Ramos (cell line): ENCODE data around the gene UBR3.
"Not testable (repeated sequence)": the region's sequence is repeated elsewhere in the genome, so short reads cannot be mapped to it uniquely, and the experiment has no call there.

ENCODE experiments used
- in situ Hi-C: fragments of 300-500 bp; cut with MboI; formaldehyde crosslinking; loops from one replicate; pipeline ENCODE4 v1.14.3; 2022; ENCODE audit warnings: low sequenced_read_pairs; ENCODE audit not compliant: unreplicated experiment

The UBR3 gene, protein sequence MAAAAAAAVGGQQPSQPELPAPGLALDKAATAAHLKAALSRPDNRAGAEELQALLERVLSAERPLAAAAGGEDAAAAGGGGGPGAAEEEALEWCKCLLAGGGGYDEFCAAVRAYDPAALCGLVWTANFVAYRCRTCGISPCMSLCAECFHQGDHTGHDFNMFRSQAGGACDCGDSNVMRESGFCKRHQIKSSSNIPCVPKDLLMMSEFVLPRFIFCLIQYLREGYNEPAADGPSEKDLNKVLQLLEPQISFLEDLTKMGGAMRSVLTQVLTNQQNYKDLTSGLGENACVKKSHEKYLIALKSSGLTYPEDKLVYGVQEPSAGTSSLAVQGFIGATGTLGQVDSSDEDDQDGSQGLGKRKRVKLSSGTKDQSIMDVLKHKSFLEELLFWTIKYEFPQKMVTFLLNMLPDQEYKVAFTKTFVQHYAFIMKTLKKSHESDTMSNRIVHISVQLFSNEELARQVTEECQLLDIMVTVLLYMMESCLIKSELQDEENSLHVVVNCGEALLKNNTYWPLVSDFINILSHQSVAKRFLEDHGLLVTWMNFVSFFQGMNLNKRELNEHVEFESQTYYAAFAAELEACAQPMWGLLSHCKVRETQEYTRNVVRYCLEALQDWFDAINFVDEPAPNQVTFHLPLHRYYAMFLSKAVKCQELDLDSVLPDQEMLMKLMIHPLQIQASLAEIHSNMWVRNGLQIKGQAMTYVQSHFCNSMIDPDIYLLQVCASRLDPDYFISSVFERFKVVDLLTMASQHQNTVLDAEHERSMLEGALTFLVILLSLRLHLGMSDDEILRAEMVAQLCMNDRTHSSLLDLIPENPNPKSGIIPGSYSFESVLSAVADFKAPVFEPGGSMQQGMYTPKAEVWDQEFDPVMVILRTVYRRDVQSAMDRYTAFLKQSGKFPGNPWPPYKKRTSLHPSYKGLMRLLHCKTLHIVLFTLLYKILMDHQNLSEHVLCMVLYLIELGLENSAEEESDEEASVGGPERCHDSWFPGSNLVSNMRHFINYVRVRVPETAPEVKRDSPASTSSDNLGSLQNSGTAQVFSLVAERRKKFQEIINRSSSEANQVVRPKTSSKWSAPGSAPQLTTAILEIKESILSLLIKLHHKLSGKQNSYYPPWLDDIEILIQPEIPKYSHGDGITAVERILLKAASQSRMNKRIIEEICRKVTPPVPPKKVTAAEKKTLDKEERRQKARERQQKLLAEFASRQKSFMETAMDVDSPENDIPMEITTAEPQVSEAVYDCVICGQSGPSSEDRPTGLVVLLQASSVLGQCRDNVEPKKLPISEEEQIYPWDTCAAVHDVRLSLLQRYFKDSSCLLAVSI (N-terminal part only)

DNA sequence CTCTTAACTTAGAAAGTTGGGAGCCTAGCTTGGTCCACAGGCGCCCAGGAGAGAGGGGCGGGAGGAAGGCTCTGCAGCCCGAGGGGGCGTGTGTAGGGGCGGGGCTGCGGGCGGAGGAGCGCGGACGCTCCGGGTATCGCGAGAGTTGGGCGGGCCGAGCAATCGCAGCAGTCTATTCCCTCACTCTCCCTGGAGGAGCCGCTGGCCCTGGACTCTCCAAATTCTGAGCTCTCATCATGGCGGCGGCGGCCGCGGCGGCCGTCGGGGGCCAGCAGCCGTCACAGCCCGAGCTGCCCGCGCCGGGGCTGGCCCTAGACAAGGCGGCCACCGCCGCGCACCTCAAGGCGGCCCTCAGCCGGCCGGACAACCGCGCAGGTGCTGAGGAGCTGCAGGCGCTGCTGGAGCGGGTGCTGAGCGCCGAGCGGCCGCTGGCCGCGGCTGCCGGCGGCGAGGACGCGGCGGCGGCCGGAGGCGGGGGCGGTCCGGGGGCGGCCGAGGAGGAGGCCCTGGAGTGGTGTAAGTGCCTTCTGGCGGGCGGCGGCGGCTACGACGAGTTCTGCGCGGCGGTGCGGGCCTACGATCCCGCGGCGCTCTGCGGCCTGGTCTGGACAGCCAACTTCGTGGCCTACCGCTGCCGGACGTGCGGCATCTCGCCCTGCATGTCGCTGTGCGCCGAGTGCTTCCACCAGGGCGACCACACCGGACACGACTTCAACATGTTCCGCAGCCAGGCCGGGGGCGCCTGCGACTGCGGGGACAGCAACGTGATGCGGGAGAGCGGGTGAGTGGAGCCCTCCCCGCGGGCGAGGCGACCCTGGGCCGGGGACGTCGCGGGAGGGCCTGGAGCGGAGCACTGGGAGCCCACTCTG is at the start of gene UBR3:
UBR3 (plus strand) TSS at position 183 of the 869 bp plus-strand sequence; CDS start at position 237, 54 bp downstream.
- in situ Hi-C loops, result no loop called here

DNA sequence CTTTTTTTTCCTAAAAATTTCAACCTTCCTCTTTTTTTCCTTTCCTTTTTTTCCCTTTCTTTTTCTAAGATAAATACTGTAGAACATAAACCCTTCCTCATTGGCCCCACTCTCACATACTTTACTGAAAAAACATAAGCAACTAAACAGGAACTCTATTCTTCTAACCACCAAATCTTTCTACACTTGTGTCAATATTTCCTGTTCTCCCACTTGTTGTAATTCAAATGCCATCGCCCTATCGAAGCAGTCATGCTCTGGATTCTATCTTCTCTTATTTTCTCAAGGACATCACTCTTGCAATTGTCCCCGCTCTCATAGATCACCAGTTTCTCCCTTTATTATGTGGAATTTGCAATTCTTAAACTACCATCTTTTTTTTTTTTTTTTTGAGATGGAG is 48.8 kb upstream of the UBR3 start:
- in situ Hi-C loops, result no loop called here

DNA sequence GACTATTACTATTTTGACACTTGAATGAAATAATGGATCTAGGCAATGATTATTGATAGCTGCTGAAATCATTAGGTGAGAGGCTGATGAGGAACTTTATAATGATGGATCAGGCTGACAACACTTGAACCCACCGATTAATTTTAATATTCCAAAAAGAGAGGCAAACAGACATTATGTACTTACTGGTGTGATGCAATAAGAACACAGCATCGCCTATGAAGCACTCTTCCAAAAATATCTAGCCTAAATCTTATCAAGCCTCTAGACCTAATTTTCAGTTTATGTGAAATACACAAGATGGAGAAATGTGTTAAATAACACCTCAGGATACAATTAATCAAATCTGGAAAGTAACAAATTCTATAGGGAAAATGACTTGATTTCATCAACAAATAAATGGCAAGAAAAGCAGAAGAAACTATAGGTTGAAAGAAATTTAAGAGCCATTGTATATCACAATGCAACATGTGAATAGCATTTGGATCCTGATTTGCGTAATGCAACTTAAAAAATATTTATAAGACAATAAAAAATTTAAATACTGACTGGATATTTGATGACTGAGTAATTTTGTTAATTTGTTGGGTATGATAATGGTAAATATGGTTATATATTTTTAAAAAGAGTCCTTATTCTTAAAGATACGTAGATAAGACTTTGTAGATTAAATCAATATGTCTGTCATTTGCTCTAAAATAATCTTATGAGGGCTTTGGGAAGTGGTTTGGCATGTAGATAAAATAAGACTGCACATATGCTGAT is 45.8 kb upstream of the UBR3 start:
- in situ Hi-C loops, result no loop called here

DNA sequence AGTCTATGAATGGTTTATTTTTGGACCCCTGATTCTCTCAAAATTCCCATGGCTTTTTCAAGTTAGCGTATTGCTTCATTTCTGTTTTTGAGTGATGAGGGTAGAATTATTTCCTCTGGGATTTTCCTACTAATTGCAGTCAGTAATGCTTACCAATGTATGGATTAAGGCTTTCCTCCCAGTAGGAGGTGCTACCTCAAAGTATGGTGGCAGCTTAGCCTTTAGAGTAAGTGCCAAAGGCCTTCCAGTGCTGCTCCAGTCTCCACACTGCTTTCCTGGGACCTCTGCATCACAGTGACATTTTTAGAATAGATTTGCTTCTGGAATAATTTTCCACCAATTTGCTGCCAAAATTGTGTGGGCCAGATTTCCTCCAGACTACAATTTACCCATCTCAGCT is 44.7 kb upstream of the UBR3 start:
- in situ Hi-C loops, result no loop called here

DNA sequence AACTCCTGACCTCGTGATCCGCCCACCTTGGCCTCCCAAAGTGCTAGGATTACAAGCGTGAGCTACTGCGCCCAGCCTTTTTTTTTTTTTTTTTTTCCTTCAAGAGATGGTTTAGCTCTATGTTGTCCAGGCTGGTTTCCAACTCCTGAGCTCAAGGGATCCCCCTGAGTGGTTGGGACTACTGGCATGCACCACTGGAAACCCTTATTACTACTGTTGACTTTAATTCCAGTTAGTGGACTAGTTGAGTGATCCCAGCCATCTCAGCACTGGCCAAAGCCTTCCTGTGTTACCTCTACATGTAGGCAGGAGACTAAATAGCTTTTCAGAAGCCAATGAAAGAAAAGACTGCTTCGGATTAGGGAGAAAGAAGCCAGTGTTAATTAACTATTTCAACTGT is 36.7 kb upstream of the UBR3 start:
- in situ Hi-C loops, result no loop called here

DNA sequence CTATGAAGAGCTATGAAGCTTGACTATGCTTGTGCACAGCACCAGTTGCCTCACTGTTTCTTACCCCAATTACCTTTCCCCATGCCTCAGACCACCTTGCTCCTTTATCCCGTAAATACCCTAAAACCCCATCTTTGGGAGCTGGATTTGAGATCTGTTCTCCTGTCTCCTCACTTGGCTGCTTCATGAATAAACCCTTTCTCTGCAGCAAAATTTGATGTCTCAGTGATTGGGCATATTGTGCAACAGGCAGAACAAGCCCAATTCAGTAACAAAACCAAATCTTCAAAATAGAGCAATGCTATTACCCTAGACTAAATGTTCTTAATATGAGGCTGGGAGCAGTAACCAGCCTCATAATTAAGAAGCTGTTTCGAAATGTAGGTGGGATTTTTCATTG is 32.1 kb upstream of the UBR3 start:
- in situ Hi-C loops, result no loop called here

DNA sequence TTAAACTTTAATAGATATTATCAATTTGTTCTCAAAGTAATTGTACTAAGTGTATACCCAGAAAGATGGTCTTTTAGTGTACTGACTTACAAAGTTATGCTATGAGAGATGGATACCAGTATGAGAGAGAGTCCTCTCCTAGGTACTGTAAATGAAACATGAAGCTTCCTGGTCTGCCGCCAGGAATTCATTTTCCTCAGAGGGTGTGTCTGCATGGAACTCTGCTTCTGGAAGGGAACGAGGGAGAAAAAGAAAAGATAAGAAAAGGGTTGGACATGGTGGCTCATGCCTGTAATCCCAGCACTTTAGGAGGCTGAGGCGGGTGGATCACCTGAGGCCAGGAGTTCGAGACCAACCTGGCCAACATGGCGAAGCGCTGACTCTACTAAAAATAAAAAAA is 30.8 kb upstream of the UBR3 start:
- in situ Hi-C loops, result no loop called here

DNA sequence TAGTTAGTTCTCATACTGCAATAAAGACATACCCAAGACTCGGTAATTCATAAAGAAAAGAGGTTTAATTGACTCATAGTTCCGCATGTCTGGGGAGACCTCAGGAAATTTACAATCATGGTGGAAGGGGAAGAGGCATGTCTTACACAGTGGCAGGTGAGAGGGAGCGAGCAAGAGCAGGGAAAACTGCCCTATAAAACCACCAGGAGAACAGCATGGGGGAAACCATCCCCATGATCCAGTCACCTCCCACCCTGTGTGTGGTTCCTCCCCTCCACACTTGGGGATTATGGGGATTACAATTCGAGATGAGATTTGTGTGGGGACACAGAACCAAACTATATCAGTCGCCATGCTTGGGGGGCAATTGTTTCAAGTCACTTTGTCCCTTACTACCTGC is 29.7 kb upstream of the UBR3 start:
- in situ Hi-C loops, result no loop called here

DNA sequence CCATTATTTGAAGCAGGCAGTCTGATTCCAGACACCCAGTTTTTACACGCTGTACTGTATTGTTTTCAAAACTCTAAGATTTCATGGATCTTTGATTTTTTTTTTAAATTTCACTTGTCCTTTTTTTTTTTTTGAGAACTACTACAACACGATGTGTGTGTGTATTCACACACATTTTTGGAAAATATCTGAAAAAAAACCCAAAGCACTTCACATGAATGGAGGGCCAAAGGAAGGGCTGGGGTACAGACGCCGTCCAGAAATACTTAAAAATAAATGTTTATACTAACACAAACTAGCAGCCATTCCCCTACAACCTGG is 28.9 kb upstream of the UBR3 start:
- in situ Hi-C loops, result no loop called here

DNA sequence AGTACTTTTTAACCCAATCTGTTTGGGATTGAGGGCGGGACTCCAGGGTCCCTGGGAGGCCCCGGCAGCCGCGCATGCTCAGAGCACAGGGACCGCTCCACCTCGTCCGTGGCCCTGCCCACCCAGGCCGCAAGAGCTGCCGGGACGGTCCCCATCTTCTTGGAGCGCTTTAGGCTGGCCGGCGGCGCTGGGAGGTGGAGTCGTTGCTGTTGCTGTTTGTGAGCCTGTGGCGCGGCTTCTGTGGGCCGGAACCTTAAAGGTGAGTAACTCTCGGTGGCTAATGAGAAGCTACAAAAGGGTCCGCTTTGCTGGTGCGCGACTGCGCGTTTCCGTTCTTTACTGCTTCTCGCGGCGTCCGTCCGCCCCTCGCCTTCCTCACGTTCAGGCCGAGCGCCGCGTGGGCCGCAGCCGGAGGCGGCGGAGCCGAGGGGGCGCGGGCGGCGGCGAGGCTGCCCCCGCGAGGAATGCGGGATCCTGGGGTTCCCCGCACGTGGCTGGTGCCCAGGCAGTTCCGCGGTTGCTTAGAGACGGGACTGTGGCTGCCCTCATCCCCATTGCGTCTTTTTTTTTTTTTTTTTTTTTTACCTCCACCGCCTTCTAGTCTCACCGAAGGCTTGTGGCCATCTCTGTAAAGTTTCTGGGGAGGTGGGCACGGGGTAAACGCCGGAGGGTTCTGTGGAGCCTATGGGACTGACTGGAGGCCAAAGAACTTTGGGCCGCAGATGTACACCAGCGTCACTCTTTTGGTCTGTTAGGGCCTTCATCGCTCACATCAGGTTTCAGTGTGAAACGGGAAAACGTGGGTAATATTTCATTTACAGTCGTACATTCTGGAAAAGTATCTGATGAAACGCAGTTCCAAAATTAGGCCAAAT is 28.3 kb upstream of the UBR3 start, which contains the start of gene SSB:
SSB (plus strand) TSS at position 154 of the 875 bp plus-strand sequence. CDS start 2,090 bp downstream, outside the sequence.
- in situ Hi-C loops, result no loop called here

DNA sequence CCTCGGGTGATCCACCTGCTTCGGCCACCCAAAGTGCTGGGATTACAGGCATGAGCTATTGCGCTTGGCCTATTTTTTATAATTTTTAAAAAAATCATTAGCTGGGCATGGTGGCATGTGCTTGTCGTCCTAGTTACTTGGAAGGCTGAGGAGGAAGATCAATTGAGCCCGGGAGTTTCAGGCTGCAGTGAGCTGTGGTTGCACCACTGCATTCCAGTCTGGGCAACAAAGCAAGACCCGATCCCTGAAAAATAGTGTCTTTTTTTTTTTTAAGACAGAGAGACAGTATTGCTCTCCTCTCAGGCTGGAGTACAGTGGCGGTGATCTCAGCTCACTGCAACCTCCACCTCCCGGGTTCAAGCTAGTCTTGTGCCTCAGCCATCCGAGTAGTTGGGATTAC is 23.8 kb upstream of the UBR3 start:
- in situ Hi-C loops, result no loop called here

DNA sequence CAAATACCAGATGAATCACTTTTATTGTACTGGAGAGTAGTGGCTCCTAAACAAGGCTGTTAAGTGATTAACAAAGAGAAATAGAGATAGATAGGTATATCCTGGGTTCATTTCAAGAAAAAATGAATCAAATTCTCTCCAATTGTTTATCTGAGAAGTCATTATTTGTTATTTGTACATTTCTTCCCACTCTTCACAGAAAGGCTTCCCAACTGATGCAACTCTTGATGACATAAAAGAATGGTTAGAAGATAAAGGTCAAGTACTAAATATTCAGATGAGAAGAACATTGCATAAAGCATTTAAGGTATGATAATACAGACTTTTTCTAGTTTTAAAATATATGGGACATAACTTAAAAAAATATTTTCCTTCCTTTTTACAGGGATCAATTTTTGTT is 20.7 kb upstream of the UBR3 start:
- in situ Hi-C loops, result no loop called here

DNA sequence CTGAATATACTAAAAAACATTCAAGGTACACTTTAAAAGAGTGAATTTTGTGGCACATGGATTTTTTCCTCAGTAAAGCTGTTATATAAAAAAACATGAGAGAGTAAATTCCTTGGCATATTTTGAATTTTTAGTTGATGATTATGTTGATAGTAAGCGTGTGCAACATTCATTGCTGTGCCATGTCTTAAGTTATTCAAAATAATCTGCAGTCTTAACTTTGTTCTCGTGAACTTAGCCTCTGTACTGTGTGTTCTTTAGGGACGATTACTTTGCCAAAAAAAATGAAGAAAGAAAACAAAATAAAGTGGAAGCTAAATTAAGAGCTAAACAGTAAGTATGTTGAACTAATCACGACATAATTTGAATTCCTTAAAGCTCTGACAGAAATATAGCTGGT is 19.0 kb upstream of the UBR3 start:
- in situ Hi-C loops, result no loop called here

DNA sequence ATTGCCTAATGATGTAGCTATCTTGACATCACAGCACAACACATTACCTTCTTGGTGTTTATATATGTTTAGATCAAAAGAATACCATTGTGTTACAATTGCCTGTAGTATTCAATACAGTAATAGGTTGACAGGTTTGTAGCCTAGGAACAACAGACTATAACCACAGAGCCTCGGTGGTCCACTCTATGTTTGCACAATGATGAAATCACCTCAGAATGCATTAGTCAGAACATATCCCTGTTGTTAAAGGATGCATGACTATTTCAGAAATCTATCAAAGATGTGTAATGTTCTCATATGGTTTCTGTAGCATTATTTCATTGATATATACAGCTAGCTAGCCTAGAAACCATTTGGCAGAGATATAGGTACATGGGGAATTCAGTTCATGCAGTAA is 11.4 kb upstream of the UBR3 start:
- in situ Hi-C loops, result no loop called here

DNA sequence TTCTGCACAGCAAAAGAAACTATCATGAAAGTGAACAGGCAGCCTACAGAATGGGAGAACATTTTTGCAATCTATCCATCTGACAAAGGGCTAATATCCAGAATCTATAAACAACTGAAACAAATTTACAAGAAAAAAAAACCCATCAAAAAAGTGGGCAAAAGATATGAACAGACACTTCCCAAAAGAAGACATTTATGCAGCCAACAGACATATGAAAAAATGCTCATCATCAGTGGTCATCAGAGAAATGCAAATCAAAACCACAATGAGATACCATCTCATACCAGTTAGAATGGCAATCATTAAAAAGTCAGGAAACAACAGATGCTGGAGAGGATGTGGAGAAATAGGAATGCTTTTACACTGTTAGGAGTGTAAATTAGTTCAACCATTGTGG is 10.3 kb upstream of the UBR3 start:
- in situ Hi-C loops, result not testable (repeated sequence)

DNA sequence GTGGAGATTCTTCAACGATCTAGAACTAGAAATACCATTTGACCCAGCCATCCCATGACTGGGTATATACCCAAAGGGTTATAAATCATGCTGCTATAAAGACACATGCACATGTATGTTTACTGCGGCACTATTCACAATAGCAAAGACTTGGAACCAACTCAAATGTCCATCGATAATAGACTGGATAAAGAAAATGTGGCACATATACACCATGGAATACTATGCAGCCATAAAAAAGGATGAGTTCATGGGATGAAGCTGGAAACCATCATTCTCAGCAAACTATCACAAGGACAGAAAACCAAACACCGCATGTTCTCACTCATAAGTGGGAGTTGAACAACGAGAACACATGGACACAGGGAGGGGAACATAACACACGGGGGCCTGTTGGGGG is 9.9 kb upstream of the UBR3 start:
- in situ Hi-C loops, result not testable (repeated sequence)

DNA sequence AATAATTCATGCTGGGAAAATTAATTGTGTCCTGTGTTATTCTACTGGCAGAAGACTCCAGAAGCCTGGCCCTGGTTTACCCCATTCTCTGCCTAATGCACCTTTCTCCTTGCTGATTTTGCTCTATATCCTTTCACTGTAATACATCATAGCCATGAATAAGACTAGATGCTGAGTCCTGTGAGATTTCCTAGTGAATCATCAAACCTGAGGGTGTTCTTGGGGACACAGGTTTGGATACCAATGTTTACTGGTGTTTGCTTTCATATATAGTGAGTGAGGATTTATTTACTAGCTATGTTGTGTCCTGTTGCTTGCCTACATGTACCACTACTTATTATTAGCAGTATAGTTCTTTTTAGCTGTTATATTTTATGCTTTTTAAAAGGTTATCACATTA is 9.0 kb upstream of the UBR3 start:
- in situ Hi-C loops, result no loop called here

DNA sequence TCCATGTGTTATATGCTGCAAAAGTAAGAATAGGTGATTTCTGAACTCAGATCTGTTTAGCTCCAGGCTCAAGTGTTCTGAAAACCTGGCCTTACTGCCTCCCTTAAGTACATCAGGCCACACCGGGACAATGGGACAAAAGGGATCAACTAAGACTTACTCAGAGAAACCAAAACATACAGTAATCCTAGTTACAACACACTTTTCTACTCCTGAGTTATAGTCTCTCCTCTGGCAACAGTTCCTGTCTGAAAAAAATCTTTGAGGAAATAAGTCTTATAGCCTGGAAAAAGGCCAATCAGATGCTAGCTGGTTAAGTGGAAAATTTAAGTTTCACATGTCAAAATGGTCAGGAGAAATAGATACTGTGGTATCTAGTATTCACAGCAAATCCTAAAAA is 8.1 kb upstream of the UBR3 start:
- in situ Hi-C loops, result no loop called here
